Measurements from ENCODE around the gene TP53BP1.

The TP53BP1 gene

GRCh38 chr15:43519196-43519595 is 26.2 kb upstream of the TP53BP1 start:
- H3K4me1 ChIP-seq (ENCODE audit: control extremely low read depth in 1 of 4, control insufficient read depth in 4 of 4, insufficient read depth in 4 of 4, low read length in 3 of 4), result peaks cover 14 to 55% (median 47%) of the 10 kb centered on the region in 4 experiments
- peaks cover 0 to 9% (median 0%) of the 10 kb centered on the region in 5 experiments for H3K9me3 ChIP-seq (ENCODE audit: control extremely low read depth in 1 of 5, control insufficient read depth in 4 of 5, insufficient read depth in 2 of 5, low read depth in 1 of 5, low read length in 4 of 5)
- H3K27me3 ChIP-seq (replicated peaks in 2 of 5; ENCODE audit: control insufficient read depth in 4 of 5, insufficient read depth in 5 of 5, low read length in 4 of 5), result no peaks in the 10 kb centered on the region
- peak in 2 of 3 donors; percentile 18 to 32 for DNase-seq
- peak overlapping the region in 1 of 2 experiments; percentile 54 for H3K27ac ChIP-seq (ENCODE audit: insufficient read depth in 1 of 2, low read depth in 1 of 2, low read length in 2 of 2, poor library complexity in 1 of 2, severe bottlenecking in 2 of 2)
- POLR2A ChIA-PET, result no interaction called here
- 25% methylated on average over 2 of the region's 2 CpGs for WGBS (ENCODE audit: insufficient coverage)
- CTCF ChIA-PET, result interaction anchor here (1.4 to 2.4 kb wide), 3 partner anchors 11 to 78 kb away, joined by 4 to 8 read pairs (median 4); no protein-coding TSS in a partner anchor
- peak overlapping the region in 5 of 7 experiments; percentile 68 to 88 (median 77) for H3K4me3 ChIP-seq (ENCODE audit: control insufficient read depth in 1 of 7, extremely low read depth in 1 of 7, insufficient read depth in 4 of 7, low read depth in 2 of 7, low read length in 6 of 7)
- peaks cover 27 to 39% (median 33%) of the 10 kb centered on the region in 4 experiments for H3K36me3 ChIP-seq (ENCODE audit: control insufficient read depth in 4 of 4, insufficient read depth in 4 of 4, low read length in 3 of 4)

GRCh38 chr15:43518197-43518761 is 25.3 kb upstream of the TP53BP1 start:
- POLR2A ChIA-PET, result interaction anchor here (0.5 to 0.6 kb wide), 2 partner anchors 25 to 1259 kb away, joined by 3 read pairs; partner anchors contain the start of gene TP53BP1
- peak; percentile 77 to 94 (median 92) for DNase-seq
- CTCF ChIA-PET, result interaction anchor here (0.9 to 2.4 kb wide), 5 partner anchors 9 to 77 kb away, joined by 3 to 8 read pairs (median 4); no protein-coding TSS in a partner anchor
- peaks cover 0 to 5% (median 0%) of the 10 kb centered on the region in 5 experiments for H3K9me3 ChIP-seq (ENCODE audit: control extremely low read depth in 1 of 5, control insufficient read depth in 4 of 5, insufficient read depth in 2 of 5, low read depth in 1 of 5, low read length in 4 of 5)
- peaks cover 21 to 30% (median 25%) of the 10 kb centered on the region in 4 experiments for H3K36me3 ChIP-seq (ENCODE audit: control insufficient read depth in 4 of 4, insufficient read depth in 4 of 4, low read length in 3 of 4)
- peak overlapping the region; percentile 43 to 88 (median 77) for H3K4me3 ChIP-seq (ENCODE audit: control insufficient read depth in 1 of 7, extremely low read depth in 1 of 7, insufficient read depth in 4 of 7, low read depth in 2 of 7, low read length in 6 of 7)
- peaks cover 20 to 64% (median 55%) of the 10 kb centered on the region in 4 experiments for H3K4me1 ChIP-seq (ENCODE audit: control extremely low read depth in 1 of 4, control insufficient read depth in 4 of 4, insufficient read depth in 4 of 4, low read length in 3 of 4)
- H3K27ac ChIP-seq (ENCODE audit: insufficient read depth in 1 of 2, low read depth in 1 of 2, low read length in 2 of 2, poor library complexity in 1 of 2, severe bottlenecking in 2 of 2), result peak overlapping the region; percentile 33 to 76
- 1% methylated on average over 6 of the region's 18 CpGs for WGBS (ENCODE audit: insufficient coverage)
- no peaks in the 10 kb centered on the region for H3K27me3 ChIP-seq (replicated peaks in 2 of 5; ENCODE audit: control insufficient read depth in 4 of 5, insufficient read depth in 5 of 5, low read length in 4 of 5)

DNA sequence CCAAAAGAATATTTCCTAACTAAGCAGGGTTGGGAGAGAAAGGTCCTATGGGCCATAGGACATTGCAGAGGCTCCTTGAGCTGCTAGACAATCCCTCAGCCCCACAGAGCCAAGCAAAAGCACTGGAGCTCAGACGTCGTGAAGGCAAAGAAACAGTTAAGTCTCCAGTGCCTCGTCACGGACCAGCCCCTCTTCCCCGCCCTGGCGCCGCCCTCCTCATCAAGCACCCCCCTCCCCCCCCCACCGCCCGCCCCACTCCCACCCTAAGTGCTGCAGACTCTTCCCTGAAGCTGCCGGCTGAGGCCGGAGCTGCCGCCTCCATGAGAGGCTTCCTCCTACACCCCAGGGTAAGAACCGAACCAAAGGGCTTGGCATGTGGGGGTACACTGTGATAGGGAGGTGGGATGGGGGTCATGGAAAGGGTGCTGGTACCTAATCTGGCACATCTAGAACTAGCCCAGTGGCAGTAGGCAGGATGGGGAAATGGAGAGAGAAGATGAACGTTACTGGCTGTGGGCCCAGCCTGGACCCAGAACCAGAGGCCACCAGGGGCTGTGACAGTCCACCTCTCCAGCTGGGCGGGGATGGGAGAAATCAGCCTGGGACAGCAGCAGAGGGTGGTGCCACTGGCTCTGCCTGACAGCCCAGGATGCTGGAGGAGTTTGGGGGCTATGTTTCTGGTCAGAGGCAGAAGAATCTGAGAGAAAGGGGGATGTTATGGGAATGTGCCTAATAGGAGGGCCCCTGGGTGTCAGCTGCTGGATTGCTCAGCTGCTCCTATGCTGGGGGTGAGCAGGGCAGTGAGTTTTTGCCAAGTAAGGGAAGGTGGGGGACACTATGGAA is 24.6 kb upstream of the TP53BP1 start, which contains the start of gene MAP1A:
Gene MAP1A (plus strand): TSS at position 255 of the 843 bp plus-strand sequence. CDS start 3,866 bp downstream, outside the sequence.
- peak within 1 kb of the TSS; percentile 43 to 88 (median 77) for H3K4me3 ChIP-seq (ENCODE audit: control insufficient read depth in 1 of 7, extremely low read depth in 1 of 7, insufficient read depth in 4 of 7, low read depth in 2 of 7, low read length in 6 of 7)
- peaks cover 20 to 64% (median 56%) of the 10 kb centered on the region in 4 experiments for H3K4me1 ChIP-seq (ENCODE audit: control extremely low read depth in 1 of 4, control insufficient read depth in 4 of 4, insufficient read depth in 4 of 4, low read length in 3 of 4)
- no peaks in the 10 kb centered on the region for H3K27me3 ChIP-seq (replicated peaks in 2 of 5; ENCODE audit: control insufficient read depth in 4 of 5, insufficient read depth in 5 of 5, low read length in 4 of 5)
- H3K27ac ChIP-seq (ENCODE audit: insufficient read depth in 1 of 2, low read depth in 1 of 2, low read length in 2 of 2, poor library complexity in 1 of 2, severe bottlenecking in 2 of 2), result peak within 1 kb of the TSS; percentile 33 to 76
- DNase-seq, result peak; percentile 46 to 81 (median 79)
- ChIA-PET POLR2A (interaction anchor here (0.5 to 0.6 kb wide), 2 partner anchors 25 to 1260 kb away, joined by 3 read pairs; partner anchors contain the start of gene TP53BP1), CTCF (interaction anchor here (0.9 to 2.4 kb wide), 6 partner anchors 10 to 77 kb away, joined by 3 to 8 read pairs (median 4); no protein-coding TSS in a partner anchor)
- peaks cover 17 to 24% (median 20%) of the 10 kb centered on the region in 4 experiments for H3K36me3 ChIP-seq (ENCODE audit: control insufficient read depth in 4 of 4, insufficient read depth in 4 of 4, low read length in 3 of 4)
- WGBS (ENCODE audit: insufficient coverage), result 0% methylated on average over 4 of the region's 15 CpGs
- H3K9me3 ChIP-seq (ENCODE audit: control extremely low read depth in 1 of 5, control insufficient read depth in 4 of 5, insufficient read depth in 2 of 5, low read depth in 1 of 5, low read length in 4 of 5), result peaks cover 0 to 2% (median 0%) of the 10 kb centered on the region in 5 experiments

DNA sequence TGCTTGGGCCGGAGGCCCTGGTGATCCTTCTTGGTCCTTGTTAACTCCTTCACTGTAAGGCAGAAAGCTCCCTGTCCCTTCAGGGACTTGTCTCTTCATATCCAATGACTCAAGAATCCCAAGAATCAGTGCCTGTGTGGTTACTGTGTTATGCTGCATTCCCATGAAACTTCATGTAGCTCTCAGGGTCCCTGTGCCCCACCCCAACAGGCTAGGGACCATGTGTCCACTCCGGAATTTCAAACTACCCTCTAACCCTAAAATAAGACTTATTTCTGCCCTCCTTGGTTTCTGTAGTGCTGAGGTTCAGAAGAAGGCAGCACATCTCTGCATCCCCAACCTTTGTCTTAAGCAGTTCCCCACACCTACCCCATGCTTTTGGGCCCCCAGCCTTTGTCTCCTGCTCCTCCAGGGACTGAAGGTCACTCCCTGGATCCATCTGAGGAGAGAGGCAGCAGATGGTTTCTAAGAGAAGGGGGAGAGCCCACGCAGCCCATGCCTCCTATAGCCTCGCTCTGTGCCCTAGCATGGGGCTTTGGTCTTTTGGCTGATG is 23.9 kb upstream of the TP53BP1 start:
- H3K9me3 ChIP-seq (ENCODE audit: control extremely low read depth in 1 of 5, control insufficient read depth in 4 of 5, insufficient read depth in 2 of 5, low read depth in 1 of 5, low read length in 4 of 5), result no peaks in the 10 kb centered on the region
- no CpG with 5 or more reads among the region's 4 CpGs for WGBS (ENCODE audit: insufficient coverage)
- no peak for DNase-seq
- POLR2A ChIA-PET, result no interaction called here
- H3K4me3 ChIP-seq (ENCODE audit: control insufficient read depth in 1 of 7, extremely low read depth in 1 of 7, insufficient read depth in 4 of 7, low read depth in 2 of 7, low read length in 6 of 7), result peak overlapping the region; percentile 8 to 88 (median 68)
- H3K27ac ChIP-seq (ENCODE audit: insufficient read depth in 1 of 2, low read depth in 1 of 2, low read length in 2 of 2, poor library complexity in 1 of 2, severe bottlenecking in 2 of 2), result peak overlapping the region; percentile 16 to 71
- CTCF ChIA-PET, result interaction anchor here (1.0 to 7.2 kb wide), 3 partner anchors 25 to 76 kb away, joined by 3 to 115 read pairs (median 8); partner anchors contain the start of gene TP53BP1
- H3K4me1 ChIP-seq (ENCODE audit: control extremely low read depth in 1 of 4, control insufficient read depth in 4 of 4, insufficient read depth in 4 of 4, low read length in 3 of 4), result peaks cover 20 to 68% (median 59%) of the 10 kb centered on the region in 4 experiments
- peaks cover 0 to 1% (median 0%) of the 10 kb centered on the region in 5 experiments for H3K27me3 ChIP-seq (replicated peaks in 2 of 5; ENCODE audit: control insufficient read depth in 4 of 5, insufficient read depth in 5 of 5, low read length in 4 of 5)
- H3K36me3 ChIP-seq (ENCODE audit: control insufficient read depth in 4 of 4, insufficient read depth in 4 of 4, low read length in 3 of 4), result peaks cover 11 to 17% (median 14%) of the 10 kb centered on the region in 4 experiments

- WGBS (ENCODE audit: insufficient coverage), result 82% methylated on average over 4 of the region's 5 CpGs
- Histone ChIP-seq H3K36me3 (ENCODE audit: control insufficient read depth in 4 of 4, insufficient read depth in 4 of 4, low read length in 3 of 4) (peaks cover 7 to 10% (median 8%) of the 10 kb centered on the region in 4 experiments), H3K9me3 (ENCODE audit: control extremely low read depth in 1 of 5, control insufficient read depth in 4 of 5, insufficient read depth in 2 of 5, low read depth in 1 of 5, low read length in 4 of 5) (no peaks in the 10 kb centered on the region), H3K27ac (ENCODE audit: insufficient read depth in 1 of 2, low read depth in 1 of 2, low read length in 2 of 2, poor library complexity in 1 of 2, severe bottlenecking in 2 of 2) (peak overlapping the region in 1 of 2 experiments; percentile 71), H3K4me1 (ENCODE audit: control extremely low read depth in 1 of 4, control insufficient read depth in 4 of 4, insufficient read depth in 4 of 4, low read length in 3 of 4) (peaks cover 22 to 75% (median 66%) of the 10 kb centered on the region in 4 experiments), H3K27me3 (replicated peaks in 2 of 5; ENCODE audit: control insufficient read depth in 4 of 5, insufficient read depth in 5 of 5, low read length in 4 of 5) (peaks cover 0 to 3% (median 0%) of the 10 kb centered on the region in 5 experiments), H3K4me3 (ENCODE audit: control insufficient read depth in 1 of 7, extremely low read depth in 1 of 7, insufficient read depth in 4 of 7, low read depth in 2 of 7, low read length in 6 of 7) (no peak overlapping the region)
- ChIA-PET CTCF (interaction anchor here (1.0 to 7.2 kb wide), 4 partner anchors 24 to 75 kb away, joined by 3 to 115 read pairs (median 10); partner anchors contain the start of gene TP53BP1), POLR2A (no interaction called here)
- no peak for DNase-seq
These were observed 23.2 kb upstream of the TP53BP1 start for GRCh38 chr15:43516185-43516584.

DNA sequence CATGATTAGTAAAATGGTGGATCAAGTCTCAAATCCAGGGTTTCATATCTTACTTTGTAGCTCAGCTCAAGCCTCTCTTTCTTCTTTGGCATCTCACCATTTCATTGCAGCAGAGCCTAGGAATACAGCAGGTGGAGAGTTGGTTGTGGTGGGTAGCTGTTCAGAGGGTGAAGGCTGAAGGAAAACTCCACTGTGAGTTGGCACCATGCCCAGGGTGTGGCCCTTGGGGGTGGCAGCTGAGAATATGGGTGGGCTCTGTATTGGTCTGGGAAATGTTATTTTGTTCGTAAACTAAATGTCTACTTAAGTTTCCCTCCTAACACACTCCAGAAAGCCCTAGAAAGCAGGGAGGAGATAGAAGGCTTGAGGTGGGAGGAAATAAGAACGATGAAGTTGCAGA is 22.8 kb upstream of the TP53BP1 start:
- Histone ChIP-seq H3K27ac (ENCODE audit: insufficient read depth in 1 of 2, low read depth in 1 of 2, low read length in 2 of 2, poor library complexity in 1 of 2, severe bottlenecking in 2 of 2) (no peak overlapping the region), H3K4me3 (ENCODE audit: control insufficient read depth in 1 of 7, extremely low read depth in 1 of 7, insufficient read depth in 4 of 7, low read depth in 2 of 7, low read length in 6 of 7) (no peak overlapping the region), H3K27me3 (replicated peaks in 2 of 5; ENCODE audit: control insufficient read depth in 4 of 5, insufficient read depth in 5 of 5, low read length in 4 of 5) (peaks cover 0 to 3% (median 0%) of the 10 kb centered on the region in 5 experiments), H3K9me3 (ENCODE audit: control extremely low read depth in 1 of 5, control insufficient read depth in 4 of 5, insufficient read depth in 2 of 5, low read depth in 1 of 5, low read length in 4 of 5) (no peaks in the 10 kb centered on the region), H3K36me3 (ENCODE audit: control insufficient read depth in 4 of 4, insufficient read depth in 4 of 4, low read length in 3 of 4) (peaks cover 2 to 5% (median 4%) of the 10 kb centered on the region in 4 experiments), H3K4me1 (ENCODE audit: control extremely low read depth in 1 of 4, control insufficient read depth in 4 of 4, insufficient read depth in 4 of 4, low read length in 3 of 4) (peaks cover 25 to 78% (median 69%) of the 10 kb centered on the region in 4 experiments)
- no peak for DNase-seq
- WGBS (ENCODE audit: insufficient coverage), result 33% methylated on average over 1 of the region's 2 CpGs
- POLR2A ChIA-PET, result interaction anchor here (1.1 kb wide), 1 partner anchor 8 kb away, joined by 3 read pairs; no protein-coding TSS in a partner anchor
- CTCF ChIA-PET, result interaction anchor here (1.0 to 7.2 kb wide), 6 partner anchors 10 to 74 kb away, joined by 5 to 115 read pairs (median 11); partner anchors contain the start of gene TP53BP1
